ENCODE results near the gene SYNJ2. TPM values are rescaled to one million over a fixed set of nuclear protein-coding genes. Genes with fewer than 3 reads are reported as not detected.

The SYNJ2 gene
- total and polyA plus RNA-seq, 2 experiments from 2014 or later: 2.8 to 5.6 TPM

- H3K4me1 Mint-ChIP-seq: peaks cover 9% of the 10 kb centered on the region
- ATAC-seq: no peak
Observed at GRCh38 chr6:157952861-157953351, 28.8 kb upstream of the SYNJ2 start.

More at GRCh38 chr6:157952861-157953351, 28.8 kb upstream of the SYNJ2 start:
- Histone ChIP-seq H3K4me3 (no peak overlapping the region), H3K79me2 (replicated peaks; ENCODE audit: insufficient read depth) (no peaks in the 10 kb centered on the region), H2AFZ (no peak overlapping the region), H3K4me1 (ENCODE audit: insufficient read depth) (0 out of 2 replicates have a peak, but pooled peaks cover 10% of the 10 kb centered on the region), H3K36me3 (ENCODE audit: insufficient read depth) (no peaks in the 10 kb centered on the region; the same call in 1 of the 2 replicates), H3K9me2 (ENCODE audit: insufficient read depth) (no peaks in the 10 kb centered on the region), H3K27me3 (ENCODE audit: insufficient read depth) (no peaks in the 10 kb centered on the region), H3F3A (replicated peaks; ENCODE audit: low read depth) (no peaks in the 10 kb centered on the region), H4K20me1 (replicated peaks; ENCODE audit: insufficient read depth) (no peaks in the 10 kb centered on the region), H3K27ac (ENCODE audit: low read depth) (no peak overlapping the region), H3K4me2 (no peak overlapping the region)
- no peak for DNase-seq (ENCODE audit: low spot score)
- Mint-ChIP-seq H3K4me3 (no peak overlapping the region), H3K36me3 (ENCODE audit: low read depth) (peaks cover 4% of the 10 kb centered on the region; the same call in 2 of the 3 replicates), H3K9me3 (peaks cover 17% of the 10 kb centered on the region), H3K27me3 (ENCODE audit: insufficient read depth, low read depth, poor library complexity) (peaks cover 4% of the 10 kb centered on the region), H3K27ac (no peak overlapping the region)
- TF ChIP-seq ZNF114 (CRISPR knock-in tag; IDR thresholded peaks at IDR 0.05): no peak
- TF ChIP-seq POLR2AphosphoS5 (IDR thresholded peaks at IDR 0.05; ENCODE audit: low read depth): no peak
- no peak for TF ChIP-seq JUNB (IDR thresholded peaks at IDR 0.05; ENCODE audit: unreplicated experiment)
- TF ChIP-seq, protein P1, sequence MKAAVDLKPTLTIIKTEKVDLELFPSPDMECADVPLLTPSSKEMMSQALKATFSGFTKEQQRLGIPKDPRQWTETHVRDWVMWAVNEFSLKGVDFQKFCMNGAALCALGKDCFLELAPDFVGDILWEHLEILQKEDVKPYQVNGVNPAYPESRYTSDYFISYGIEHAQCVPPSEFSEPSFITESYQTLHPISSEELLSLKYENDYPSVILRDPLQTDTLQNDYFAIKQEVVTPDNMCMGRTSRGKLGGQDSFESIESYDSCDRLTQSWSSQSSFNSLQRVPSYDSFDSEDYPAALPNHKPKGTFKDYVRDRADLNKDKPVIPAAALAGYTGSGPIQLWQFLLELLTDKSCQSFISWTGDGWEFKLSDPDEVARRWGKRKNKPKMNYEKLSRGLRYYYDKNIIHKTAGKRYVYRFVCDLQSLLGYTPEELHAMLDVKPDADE (IDR thresholded peaks at IDR 0.05): no peak
- TF ChIP-seq CTCF (conservative IDR thresholded peaks at IDR 0.05; ENCODE audit: low read depth in 2 of 2): no peak
- no peak for TF ChIP-seq ZNF462 (CRISPR knock-in tag; IDR thresholded peaks at IDR 0.05)
- TF ChIP-seq, protein P2, sequence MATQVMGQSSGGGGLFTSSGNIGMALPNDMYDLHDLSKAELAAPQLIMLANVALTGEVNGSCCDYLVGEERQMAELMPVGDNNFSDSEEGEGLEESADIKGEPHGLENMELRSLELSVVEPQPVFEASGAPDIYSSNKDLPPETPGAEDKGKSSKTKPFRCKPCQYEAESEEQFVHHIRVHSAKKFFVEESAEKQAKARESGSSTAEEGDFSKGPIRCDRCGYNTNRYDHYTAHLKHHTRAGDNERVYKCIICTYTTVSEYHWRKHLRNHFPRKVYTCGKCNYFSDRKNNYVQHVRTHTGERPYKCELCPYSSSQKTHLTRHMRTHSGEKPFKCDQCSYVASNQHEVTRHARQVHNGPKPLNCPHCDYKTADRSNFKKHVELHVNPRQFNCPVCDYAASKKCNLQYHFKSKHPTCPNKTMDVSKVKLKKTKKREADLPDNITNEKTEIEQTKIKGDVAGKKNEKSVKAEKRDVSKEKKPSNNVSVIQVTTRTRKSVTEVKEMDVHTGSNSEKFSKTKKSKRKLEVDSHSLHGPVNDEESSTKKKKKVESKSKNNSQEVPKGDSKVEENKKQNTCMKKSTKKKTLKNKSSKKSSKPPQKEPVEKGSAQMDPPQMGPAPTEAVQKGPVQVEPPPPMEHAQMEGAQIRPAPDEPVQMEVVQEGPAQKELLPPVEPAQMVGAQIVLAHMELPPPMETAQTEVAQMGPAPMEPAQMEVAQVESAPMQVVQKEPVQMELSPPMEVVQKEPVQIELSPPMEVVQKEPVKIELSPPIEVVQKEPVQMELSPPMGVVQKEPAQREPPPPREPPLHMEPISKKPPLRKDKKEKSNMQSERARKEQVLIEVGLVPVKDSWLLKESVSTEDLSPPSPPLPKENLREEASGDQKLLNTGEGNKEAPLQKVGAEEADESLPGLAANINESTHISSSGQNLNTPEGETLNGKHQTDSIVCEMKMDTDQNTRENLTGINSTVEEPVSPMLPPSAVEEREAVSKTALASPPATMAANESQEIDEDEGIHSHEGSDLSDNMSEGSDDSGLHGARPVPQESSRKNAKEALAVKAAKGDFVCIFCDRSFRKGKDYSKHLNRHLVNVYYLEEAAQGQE (IDR thresholded peaks at IDR 0.05; ENCODE audit: unreplicated experiment): no peak
- TF ChIP-seq EZH2phosphoT487 (IDR thresholded peaks at IDR 0.05; ENCODE audit: unreplicated experiment): no peak
- no peak for TF ChIP-seq STAT1 (IDR thresholded peaks at IDR 0.05; ENCODE audit: unreplicated experiment)

All from GM23338 (cell line).